Endothelial cell of hepatic sinusoid (primary cell): ENCODE results near the gene MRTFB.

Experiments
- in situ Hi-C: cut with HindIII; loops from 2 replicates; pipeline ENCODE4 v1.10.0; 2017; ENCODE audit warnings: low sequenced_read_pairs

MRTFB gene

DNA sequence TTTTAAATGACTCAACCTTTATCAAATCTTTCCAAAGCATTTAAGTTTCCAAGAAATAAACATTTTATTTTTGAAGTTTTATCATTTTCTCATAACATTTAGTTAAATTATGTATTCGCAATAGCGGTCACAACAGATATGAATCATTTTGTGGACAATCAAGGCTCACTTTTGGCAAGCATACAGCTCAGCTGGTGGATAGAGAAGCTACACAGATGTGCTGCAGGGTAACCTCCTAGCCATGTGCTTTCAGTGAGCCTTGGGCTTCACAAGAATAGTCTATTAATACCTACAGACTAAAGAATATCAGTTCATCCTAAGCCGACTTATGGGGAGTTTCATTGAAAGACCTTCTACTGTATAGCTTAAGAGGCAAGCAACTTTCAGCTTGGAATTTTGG lies 144.8 kb downstream of the MRTFB start:
- in situ Hi-C loops = loop anchor here (5.0 to 10.0 kb wide), 2 partner anchors 54 to 281 kb away; no protein-coding TSS in a partner anchor

DNA sequence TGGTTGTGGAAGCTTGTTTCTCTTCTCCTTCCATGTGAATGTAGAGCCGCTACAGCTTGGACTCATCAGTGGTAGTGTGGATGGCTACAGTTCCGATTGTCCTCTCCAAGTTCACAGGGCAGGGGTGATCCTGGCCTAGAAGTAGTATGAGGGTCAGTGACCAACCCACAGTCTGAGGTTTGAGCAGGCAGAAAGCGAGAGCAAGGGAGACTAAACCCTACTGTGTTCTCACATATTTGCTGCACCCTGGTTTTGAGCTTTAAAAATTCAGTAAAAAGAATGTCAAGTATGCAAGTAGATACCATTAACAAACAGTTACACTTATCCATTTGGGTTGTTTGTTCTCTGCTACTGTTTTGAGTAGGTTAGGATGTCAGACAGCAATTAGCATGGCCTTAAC lies 148.9 kb downstream of the MRTFB start:
- in situ Hi-C loops = loop anchor here (5.0 to 10.0 kb wide), 2 partner anchors 58 to 285 kb away; no protein-coding TSS in a partner anchor

DNA sequence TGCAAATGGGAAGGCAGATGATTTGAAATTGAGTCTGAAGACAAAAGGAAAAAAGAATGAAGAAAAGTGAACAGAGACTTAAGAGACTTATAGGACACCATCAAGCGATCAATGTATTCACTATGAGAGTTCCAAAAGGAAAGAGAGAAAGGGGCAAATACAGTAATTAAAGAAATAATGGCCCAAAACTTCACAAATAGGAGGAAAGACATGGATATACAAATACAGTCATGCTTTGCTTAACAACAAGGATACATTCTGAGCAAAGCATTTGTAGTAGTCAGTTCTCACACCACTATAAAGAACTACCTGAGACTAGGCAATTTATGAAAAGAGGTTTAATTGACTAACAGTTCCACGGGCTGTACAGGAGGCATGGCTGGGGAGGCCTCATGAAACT lies 152.5 kb downstream of the MRTFB start:
- in situ Hi-C loops = no loop called here

DNA sequence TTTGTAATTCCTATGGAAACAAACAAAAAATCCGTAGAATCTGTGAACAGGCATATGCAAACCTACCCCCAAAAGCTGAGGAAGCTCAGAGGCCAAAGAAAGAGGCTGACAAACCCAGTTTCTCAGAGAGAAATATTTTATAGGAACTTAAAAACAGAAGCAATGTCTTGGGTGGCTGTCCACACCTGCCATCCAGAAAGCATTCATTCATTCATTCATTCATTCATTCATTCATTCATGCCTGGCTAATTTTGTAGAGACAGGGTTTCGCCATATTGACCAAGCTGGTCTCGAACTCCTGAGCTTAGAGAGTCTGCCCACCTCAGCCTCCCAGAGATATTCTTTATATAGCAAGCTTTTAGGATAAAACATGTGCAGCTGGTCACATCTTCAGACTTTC lies 154.3 kb downstream of the MRTFB start:
- in situ Hi-C loops = no loop called here

DNA sequence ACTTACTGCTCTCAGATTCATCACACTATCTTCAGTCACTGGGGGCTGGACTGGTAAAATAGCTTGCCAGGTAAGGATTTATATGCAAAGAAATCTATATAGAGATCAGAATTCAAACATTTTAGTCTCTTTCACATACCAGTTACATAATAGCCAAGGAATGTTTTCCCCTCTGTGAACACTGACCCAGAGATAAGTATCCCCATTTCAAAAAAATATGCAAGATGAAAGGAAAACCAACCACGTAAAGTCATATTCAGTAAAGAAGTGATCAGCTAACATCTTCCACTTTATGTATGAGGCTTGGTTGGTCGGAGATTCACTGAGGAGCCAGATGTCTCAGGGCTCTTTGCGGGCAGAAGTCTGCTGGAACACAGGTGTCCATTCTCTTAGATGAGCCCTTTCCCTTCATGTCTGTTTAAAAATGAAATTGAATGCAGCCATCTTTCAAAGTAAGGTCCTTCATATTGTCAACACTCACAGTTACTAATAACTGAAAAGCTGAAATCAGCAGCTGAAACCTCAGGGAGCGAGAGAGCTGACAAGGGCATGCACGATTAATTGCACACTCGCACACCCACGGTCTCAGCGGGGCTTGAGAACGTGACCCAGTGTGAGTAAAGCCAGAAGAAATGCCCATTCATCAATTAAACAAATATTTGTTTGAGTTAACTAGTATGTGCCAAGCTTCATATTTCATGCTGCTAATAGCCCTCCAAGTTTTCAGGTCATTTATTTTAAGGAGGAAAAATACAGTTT lies 161.2 kb downstream of the MRTFB start:
- in situ Hi-C loops = no loop called here

DNA sequence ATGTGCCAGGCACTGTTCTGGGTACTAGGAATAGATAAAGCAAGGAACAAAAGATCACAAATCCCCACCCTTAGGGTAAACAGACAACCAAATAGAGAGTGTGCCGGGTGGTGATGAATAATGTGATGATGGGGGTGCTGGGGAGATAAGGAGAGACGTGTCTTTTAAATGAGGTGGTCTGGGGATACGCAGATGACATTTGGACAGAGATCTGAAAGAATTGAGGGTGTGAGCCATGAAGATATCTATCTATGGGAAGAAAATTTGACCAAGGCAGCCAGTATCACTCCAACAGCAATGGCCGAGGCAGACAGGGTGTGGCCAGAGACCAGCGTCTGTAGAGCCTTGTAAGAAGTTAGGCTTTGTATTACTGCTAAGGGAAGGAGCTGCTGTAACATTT lies 165.3 kb downstream of the MRTFB start:
- in situ Hi-C loops = no loop called here

DNA sequence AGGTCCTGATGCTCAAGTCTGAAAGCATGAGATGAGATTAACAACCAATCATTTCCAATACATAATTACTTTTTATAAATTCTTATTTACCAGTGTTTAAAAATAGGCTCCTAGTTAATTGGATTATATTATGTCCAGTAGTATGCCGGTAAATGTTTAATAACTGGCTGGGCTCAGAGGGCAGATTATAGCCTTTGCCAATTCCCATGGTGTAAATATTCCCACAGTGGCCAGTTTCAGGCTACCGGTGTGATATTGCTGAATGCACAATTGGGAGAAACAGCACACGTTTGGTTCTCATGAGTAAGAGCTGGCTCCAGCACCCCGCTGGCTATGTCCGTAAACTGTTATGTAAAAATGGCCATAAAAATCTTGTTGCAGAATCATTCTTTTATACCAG lies 167.6 kb downstream of the MRTFB start:
- in situ Hi-C loops = no loop called here

DNA sequence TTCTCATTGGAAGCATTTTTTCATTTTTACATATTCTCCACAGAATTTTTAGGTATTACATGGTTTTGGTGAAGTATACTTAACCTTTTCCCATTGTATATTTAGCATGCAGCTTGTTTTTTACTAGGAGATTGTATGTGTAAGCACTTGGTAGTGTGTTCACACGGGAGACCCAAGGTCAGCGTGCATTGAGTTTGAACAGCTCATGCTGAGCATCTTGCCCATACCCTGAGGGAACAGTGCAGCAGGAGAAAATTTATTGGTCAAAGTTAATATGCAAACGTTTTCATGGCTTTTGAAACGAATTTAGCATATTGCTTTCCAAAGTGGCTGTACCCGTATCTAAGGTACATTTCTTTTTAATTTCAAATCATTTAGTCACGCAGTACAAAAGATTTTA lies 168.7 kb downstream of the MRTFB start:
- in situ Hi-C loops = loop anchor here (10.0 kb wide), 1 partner anchor 305 kb away; no protein-coding TSS in a partner anchor

DNA sequence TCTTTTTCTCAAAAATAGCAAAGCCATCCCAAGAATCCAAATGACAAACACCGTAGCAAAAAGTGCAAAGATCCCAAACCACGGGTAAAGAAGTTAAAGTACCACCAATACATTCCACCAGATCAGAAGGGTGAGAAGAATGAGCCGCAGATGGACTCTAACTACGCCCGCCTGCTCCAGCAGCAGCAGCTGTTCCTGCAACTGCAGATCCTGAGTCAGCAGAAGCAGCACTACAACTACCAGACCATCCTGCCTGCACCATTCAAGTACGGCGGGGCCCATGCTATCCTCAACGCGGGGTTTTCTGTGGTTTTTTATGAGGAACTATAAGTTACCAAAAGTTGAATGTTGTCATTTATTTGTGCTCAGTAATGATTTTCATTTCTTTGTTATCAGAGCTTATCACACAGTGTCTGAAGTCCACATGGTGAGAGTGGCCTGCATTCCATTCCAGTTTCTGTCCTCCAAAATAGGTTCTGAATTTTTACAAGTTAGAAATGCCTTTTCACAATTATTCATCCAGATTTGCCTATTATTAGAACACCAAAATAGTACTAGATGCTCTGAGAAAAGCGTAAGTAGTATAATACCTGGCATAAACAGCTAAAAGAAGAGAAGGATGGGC lies 169.2 kb downstream of the MRTFB start:
- in situ Hi-C loops = loop anchor here (10.0 kb wide), 1 partner anchor 306 kb away; no protein-coding TSS in a partner anchor

DNA sequence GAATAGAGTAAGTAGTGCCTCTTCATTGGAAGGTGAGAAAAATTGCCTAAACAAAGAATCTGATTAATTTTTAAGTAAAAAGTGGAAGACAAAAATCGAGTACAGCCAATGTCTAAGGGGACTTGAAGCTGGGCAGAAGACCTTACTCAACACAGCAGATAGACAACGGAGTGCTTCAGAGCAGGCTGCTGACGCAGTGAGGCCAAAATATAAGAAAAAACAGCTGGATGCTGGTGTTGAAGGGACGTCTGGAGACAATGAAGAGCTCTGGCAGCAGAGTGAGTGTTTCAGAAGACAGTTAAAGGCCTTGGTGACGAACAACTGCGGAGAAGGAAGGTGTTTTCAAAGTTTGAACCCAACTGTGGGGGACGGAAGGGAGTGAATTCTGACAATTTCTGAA lies 169.8 kb downstream of the MRTFB start:
- in situ Hi-C loops = loop anchor here (10.0 kb wide), 1 partner anchor 306 kb away; no protein-coding TSS in a partner anchor

DNA sequence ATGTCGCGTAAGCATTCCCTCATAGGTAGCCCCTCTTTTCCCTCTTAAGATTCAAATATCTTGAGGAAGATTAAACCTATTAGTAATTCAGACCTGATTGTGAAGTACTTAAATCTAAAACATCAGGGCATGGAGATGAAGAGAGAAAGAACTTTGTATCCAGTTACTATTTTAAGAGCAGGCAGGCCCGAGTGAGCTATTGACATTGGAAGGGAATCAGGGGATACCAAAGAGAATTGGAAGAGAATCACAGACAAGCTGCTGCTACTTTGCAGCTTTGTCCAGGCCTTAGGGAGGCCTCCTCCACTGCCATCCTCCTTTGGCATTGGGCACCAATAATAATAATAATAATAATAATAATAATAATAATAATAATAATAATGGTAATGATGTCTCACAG lies 170.5 kb downstream of the MRTFB start:
- in situ Hi-C loops = loop anchor here (10.0 kb wide), 1 partner anchor 307 kb away; no protein-coding TSS in a partner anchor

DNA sequence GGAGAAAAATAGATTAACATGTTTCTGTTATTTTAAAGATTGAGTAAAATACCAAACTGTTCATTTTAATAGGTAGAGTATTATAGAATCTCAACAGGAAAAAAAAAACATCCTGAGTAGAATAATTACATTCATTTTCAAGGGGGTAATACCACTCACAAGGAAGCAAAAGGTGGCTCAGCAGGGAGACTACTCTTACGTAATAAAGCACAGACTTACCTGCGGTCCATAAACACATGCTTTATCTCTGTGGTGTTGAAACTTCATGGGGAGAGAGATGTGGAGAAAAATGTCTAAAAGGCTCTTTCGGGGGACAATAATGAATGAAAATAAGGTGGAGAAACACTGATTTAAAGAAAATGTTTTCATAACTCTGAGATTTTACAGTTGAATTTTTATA lies 171.7 kb downstream of the MRTFB start:
- in situ Hi-C loops = loop anchor here (10.0 kb wide), 1 partner anchor 308 kb away; no protein-coding TSS in a partner anchor

DNA sequence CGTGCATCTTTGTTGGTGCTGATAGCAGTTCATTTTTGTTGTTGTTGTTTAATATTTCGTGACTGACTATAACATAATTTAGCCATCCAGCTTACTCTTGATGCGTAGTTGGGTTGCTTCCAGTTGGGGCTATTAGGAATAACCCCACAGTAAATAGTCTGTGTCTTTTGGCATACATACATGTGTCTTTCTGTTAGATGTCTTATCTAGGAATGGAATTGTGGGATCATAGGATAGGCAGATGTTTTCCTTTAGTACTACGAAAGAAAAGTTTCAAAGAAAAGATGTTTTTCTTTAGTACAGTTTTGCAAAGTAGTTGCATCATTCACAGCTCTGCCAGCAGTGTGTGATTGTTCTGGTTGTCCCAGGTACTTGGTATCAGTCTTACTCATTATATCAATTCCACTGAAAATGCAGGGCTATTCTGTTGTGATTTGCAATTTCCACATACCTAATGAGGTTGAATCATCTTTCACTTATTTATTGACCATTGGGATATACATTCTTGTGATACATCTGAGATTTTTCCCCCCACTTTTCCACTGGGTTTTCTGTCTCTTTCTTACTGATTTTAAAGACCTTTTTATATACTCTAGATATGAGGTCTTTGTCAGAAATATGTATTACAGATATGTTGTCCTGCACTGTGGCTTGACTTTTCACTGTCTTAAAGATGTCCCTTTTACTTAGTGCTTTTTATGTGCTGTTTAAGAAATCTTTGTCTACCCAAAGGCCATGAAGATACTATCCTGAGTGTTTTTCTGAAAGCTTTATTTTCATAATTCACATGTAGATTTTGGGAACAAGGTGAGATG lies 173.3 kb downstream of the MRTFB start:
- in situ Hi-C loops = loop anchor here (10.0 kb wide), 1 partner anchor 310 kb away; no protein-coding TSS in a partner anchor

DNA sequence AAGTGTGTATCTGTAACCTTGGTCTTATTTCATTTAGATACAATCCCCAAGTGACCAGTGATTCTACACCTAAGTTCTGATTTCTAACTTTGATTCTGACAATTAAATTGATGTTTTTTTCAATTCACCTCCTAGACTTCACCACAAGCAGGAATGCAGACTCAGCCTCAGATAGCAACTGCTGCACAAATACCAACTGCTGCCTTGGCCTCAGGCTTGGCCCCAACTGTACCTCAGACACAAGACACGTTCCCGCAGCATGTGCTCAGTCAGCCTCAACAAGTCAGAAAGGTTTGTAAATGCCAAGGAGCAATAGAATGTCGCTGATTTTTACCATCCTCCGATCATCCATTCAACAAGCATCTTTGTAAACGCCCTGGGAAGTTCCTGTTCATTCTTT lies 177.7 kb downstream of the MRTFB start:
- in situ Hi-C loops = loop anchor here (10.0 kb wide), 1 partner anchor 314 kb away; no protein-coding TSS in a partner anchor

DNA sequence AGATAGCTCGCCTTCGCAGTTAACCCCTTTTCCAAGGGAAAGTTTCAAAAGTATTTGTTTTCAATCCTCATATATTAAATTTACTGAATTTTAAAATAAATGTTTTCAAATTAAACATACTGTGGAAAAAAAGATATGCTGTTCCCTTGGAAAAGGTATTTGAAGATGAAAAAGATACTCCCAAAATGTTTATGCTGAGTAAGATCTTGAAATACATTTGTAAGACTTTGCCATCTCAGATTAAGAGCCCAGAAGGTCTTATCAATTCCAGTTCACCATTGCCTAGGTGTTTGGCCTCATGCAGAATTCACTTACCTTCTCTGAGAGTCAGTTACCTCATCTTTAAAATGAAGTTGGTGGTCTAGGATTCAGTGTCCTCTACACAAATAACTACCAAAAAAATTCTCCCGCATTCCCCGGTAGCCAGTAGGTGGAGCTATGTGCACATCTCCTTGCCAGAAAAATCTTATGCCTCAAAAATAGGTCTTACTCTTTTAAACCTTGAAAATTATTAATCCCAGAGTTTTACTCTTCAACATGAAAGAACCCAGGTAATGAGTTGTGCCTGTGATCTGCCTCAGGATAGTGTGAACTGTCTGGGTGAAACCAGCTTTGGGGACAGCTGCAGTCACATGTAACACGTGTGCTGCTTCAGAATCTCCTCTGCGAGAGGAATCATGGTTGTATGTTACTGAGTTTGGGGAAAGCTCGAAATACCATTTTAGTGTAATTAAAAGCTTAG lies 178.3 kb downstream of the MRTFB start:
- in situ Hi-C loops = loop anchor here (5.0 to 10.0 kb wide), 2 partner anchors 68 to 315 kb away; no protein-coding TSS in a partner anchor

DNA sequence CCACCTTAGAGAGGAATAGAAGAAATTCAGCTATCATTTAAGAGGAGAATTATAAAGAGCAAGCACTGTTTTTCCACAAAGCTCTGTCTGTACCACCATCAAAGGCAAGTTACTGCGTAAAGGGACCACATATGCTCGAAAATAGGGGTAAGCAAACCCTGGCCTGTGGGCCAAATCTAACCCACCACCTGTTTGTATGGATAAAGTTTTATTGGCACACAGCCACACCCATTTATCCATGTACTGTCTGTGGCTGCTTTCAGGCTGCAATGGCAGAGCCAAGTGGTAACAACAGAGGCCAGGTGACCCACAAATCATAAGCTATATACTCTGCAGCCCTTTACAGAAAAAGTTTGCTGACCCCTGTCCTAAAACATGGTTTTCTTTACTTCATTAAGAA lies 180.3 kb downstream of the MRTFB start:
- in situ Hi-C loops = loop anchor here (5.0 kb wide), 1 partner anchor 66 kb away; no protein-coding TSS in a partner anchor

DNA sequence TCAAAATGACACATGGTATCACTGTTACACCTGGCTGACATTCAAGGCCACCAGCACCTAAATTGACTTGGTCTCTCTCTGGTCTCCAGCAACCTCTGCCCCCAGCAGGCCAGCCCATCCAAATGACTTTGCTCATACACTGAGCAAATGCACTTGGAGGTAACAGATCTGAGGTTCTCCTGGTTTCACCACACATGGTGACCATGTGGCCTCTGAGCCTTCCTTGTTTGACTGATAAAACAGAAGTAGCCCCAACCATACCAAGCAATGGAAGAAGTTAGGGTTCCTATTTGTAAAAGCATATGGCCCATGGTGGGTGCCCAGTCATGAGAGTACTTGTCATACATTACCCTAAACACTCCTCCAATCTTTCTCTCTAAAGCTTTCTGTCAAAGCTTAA lies 181.7 kb downstream of the MRTFB start:
- in situ Hi-C loops = loop anchor here (5.0 kb wide), 1 partner anchor 64 kb away; no protein-coding TSS in a partner anchor

DNA sequence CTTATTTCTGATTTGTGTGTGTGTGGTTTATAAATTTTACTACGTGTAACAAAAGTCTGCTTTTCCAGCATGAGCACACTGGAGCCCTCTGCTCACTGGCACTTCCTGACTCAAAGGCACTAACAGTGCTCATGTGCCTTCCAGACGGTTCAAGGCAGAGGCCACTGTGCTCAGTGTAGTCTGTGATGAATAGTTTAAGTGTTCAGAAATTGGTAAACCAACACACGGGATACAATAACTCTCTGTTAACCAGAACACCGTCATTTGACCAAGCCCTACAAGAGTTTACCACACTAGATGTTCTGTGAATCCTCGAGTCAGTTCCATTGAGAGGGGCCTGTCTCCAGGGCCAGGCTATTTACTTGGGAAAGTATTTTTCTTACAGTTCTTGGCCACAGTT lies 191.9 kb downstream of the MRTFB start:
- in situ Hi-C loops = no loop called here

DNA sequence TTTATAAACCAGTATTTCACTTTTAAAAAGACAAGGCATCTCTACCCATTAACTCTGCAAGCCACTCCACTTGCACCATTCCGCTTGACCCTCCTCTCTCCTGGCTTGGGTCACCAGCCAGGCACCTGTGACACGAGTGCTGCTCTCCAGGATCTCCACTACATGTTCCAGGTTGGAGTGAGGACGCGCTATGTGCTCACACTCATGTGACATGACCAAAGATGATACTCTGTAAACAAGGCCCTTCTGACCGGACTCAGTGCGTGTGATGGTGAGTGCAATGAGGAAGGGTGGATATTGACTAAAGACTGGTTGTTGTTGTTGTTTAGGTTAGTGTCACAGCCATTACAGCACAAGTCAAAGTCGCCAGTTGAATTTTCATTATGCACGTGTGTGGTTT lies 192.7 kb downstream of the MRTFB start:
- in situ Hi-C loops = no loop called here

DNA sequence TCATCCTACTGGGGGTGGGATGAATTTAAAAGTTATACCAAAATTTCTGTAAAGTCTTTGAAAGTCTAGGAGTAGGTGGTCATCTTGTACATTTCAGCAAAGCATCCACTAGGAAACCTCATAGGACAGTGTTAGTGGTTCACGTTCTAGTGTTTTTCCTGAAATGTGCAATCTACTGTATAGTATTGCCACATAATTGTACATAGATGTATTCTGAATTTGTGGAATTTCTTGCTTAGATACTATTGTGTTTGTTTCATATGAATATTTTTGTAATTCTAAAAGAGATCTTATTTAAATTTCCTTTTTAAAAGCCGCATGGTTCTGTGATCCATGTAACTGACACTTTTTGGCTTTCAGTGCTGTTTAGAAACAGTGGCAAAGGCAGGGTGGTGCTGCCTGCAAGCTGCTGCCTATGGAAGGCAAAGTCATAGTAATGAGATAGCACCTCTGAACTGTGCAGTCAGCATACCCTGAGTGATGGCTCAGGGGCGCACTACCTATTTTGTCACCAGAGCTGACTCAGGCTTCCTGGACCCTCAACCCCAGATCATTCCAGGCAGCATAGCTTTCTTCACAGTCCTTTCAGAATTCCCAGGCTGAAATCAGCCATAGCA lies 193.3 kb downstream of the MRTFB start:
- in situ Hi-C loops = no loop called here
